Fibroblast of lung (primary cell): ENCODE measurements around the gene RGS5. TPM values are rescaled to one million over a fixed set of nuclear protein-coding genes. Genes with fewer than 3 reads are reported as not detected.

Source experiments
- DNase-seq, 2 donors: peaks; one replicate each; pipeline versions ENCODE4 v3.0.0 to v3.0.0-alpha.2; 2010; ENCODE audit warnings: low read depth in 2 of 2
- H2AFZ ChIP-seq: 2 replicates; pipeline ENCODE4 v1.5.1; 2012; ENCODE audit warnings: low read length, control low read depth, inconsistent platforms
- H3K27ac ChIP-seq: 2 replicates; pipeline ENCODE4 v1.5.1; 2011; ENCODE audit warnings: low read length, control low read depth; ENCODE audit not compliant: insufficient read depth
- H3K27me3 ChIP-seq: 2 replicates; pipeline ENCODE4 v1.5.1; 2011; ENCODE audit warnings: mild to moderate bottlenecking, low read length; ENCODE audit not compliant: control insufficient read depth, insufficient read depth
- H3K36me3 ChIP-seq: 2 replicates; pipeline ENCODE4 v1.5.1; 2011; ENCODE audit warnings: low read length; ENCODE audit not compliant: control insufficient read depth, insufficient read depth
- H3K4me1 ChIP-seq: 2 replicates; pipeline ENCODE4 v1.5.1; 2011; ENCODE audit warnings: low read length; ENCODE audit not compliant: control insufficient read depth, insufficient read depth; ENCODE audit errors: extremely low read depth
- H3K4me2 ChIP-seq: 2 replicates; pipeline ENCODE4 v1.5.1; 2011; ENCODE audit warnings: low read length, control low read depth; ENCODE audit not compliant: insufficient read depth; ENCODE audit errors: extremely low read depth
- H3K4me3 ChIP-seq, 4 experiments: fragments of 200-600 bp in 1 of 4; sonication (generic) in 1 of 4; replicated peaks in 1 of 4; 2 replicates each; pipeline ENCODE4 v1.5.1; 2011 to 2016; ENCODE audit warnings: low read length in 4 of 4, low read depth in 3 of 4, mild to moderate bottlenecking in 3 of 4, control low read depth in 2 of 4, inconsistent platforms in 1 of 4, mixed read lengths in 1 of 4; ENCODE audit not compliant: insufficient read depth in 1 of 4; ENCODE audit errors: control extremely low read depth in 1 of 4
- H3K79me2 ChIP-seq: 2 replicates; pipeline ENCODE4 v1.5.1; 2012; ENCODE audit warnings: mild to moderate bottlenecking, low read length, inconsistent platforms; ENCODE audit not compliant: control insufficient read depth, insufficient read depth
- H3K9ac ChIP-seq: 2 replicates; pipeline ENCODE4 v1.5.1; 2011; ENCODE audit warnings: mild to moderate bottlenecking, low read length, control low read depth; ENCODE audit not compliant: insufficient read depth
- H3K9me3 ChIP-seq: 2 replicates; pipeline ENCODE4 v1.5.1; 2012; ENCODE audit warnings: low read depth, low read length; ENCODE audit not compliant: control insufficient read depth, insufficient read depth
- H4K20me1 ChIP-seq: 2 replicates; pipeline ENCODE4 v1.5.1; 2011; ENCODE audit warnings: low read length; ENCODE audit not compliant: control insufficient read depth, insufficient read depth; ENCODE audit errors: extremely low read depth
- CTCF ChIP-seq, 2 donors: IDR thresholded peaks in 1 of 2; conservative IDR thresholded peaks in 1 of 2; 1 replicate in 1 of 2; 2 replicates in 1 of 2; pipeline ENCODE4 v1.5.1; 2011 to 2012; ENCODE audit warnings: low read length in 2 of 2, control low read depth in 1 of 2, inconsistent platforms in 1 of 2, low read depth in 1 of 2, mild to moderate bottlenecking in 1 of 2
- EZH2 ChIP-seq: IDR thresholded peaks from 2 replicates; pipeline ENCODE4 v1.5.1; 2012; ENCODE audit warnings: low read length, control low read depth, mild to moderate bottlenecking; ENCODE audit errors: missing control alignments
- polyA plus RNA-seq, 2 donors: library from polyadenylated mRNA; depleted of rRNA in 1 of 2; stranded (reverse) in 1 of 2; unstranded in 1 of 2; fragments of >200 nt; gene quantifications; 2 replicates each; pipeline ENCODE4 v1.2.1, GENCODE V29; 2011 to 2012; ENCODE audit warnings: missing spikeins in 1 of 2
- total RNA-seq: library from RNA; depleted of rRNA; stranded (reverse); fragments of >200 nt; gene quantifications from 2 replicates; pipeline ENCODE4 v1.2.1, GENCODE V29; 2014

RGS5 gene
- total and polyA plus RNA-seq, 2 donors (not counting 1 experiment from before 2014, with no cell fraction given): 6.6 to 12.3 TPM

DNA sequence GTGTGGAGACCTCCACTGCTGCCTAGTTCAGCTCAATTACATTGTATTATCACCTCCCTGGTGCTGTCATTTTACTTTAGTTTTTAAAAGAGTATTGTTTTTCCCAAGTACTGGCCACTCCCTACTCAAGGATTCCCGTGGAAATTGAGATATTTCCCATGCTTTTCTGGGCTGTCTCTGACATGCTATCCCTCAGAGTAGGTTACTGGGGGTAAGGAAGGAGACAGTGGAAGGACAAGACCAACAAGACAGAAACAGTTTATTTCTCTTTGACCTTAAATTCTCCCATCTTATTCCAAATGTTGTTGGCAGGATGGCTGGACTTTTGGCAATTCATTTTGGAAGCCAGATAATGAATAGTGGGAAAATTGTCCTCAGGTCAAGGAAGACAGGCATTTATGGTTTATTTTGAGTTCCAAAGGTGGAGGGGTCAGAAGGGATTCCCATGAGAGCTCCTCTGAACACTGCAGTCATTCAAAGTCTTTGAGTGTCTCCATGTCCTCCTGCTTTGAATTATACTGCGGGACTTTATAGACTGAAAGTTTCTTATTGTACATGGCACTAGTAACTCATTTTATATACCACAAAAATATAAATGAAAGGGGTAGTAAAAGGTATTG, 20.3 kb downstream of the RGS5 start:
- H3K9ac ChIP-seq: no peak overlapping the region
- TF ChIP-seq CTCF (conservative IDR thresholded peaks at IDR 0.05 in 1 of 2, IDR thresholded peaks at IDR 0.05 in 1 of 2; ENCODE audit: low read depth in 1 of 2, low read length in 2 of 2): no peak
- no peak for TF ChIP-seq EZH2
- no peak overlapping the region for H2AFZ ChIP-seq
- DNase-seq: no peak
- H4K20me1 ChIP-seq: no peaks in the 10 kb centered on the region
- no peaks in the 10 kb centered on the region for H3K9me3 ChIP-seq
- no peak overlapping the region for H3K4me3 ChIP-seq
- H3K4me1 ChIP-seq: no peaks in the 10 kb centered on the region
- H3K27ac ChIP-seq: no peak overlapping the region
- H3K79me2 ChIP-seq: no peaks in the 10 kb centered on the region
- H3K4me2 ChIP-seq: no peak overlapping the region
- H3K36me3 ChIP-seq: no peaks in the 10 kb centered on the region
- H3K27me3 ChIP-seq: no peaks in the 10 kb centered on the region

- no peak overlapping the region for H3K27ac ChIP-seq
- no peaks in the 10 kb centered on the region for H3K36me3 ChIP-seq
- H3K79me2 ChIP-seq: no peaks in the 10 kb centered on the region
- no peak for DNase-seq
- H3K4me3 ChIP-seq: no peak overlapping the region
- no peaks in the 10 kb centered on the region for H3K9me3 ChIP-seq
- TF ChIP-seq CTCF (conservative IDR thresholded peaks at IDR 0.05 in 1 of 2, IDR thresholded peaks at IDR 0.05 in 1 of 2; ENCODE audit: low read depth in 1 of 2, low read length in 2 of 2): no peak
- no peak for TF ChIP-seq EZH2
- no peak overlapping the region for H2AFZ ChIP-seq
- H4K20me1 ChIP-seq: no peaks in the 10 kb centered on the region
- H3K27me3 ChIP-seq: no peaks in the 10 kb centered on the region
- H3K4me1 ChIP-seq: peaks cover 2% of the 10 kb centered on the region
- no peak overlapping the region for H3K9ac ChIP-seq
- H3K4me2 ChIP-seq: no peak overlapping the region
These were observed 24.1 kb downstream of the RGS5 start for GRCh38 chr1:163178628-163179027.

DNA sequence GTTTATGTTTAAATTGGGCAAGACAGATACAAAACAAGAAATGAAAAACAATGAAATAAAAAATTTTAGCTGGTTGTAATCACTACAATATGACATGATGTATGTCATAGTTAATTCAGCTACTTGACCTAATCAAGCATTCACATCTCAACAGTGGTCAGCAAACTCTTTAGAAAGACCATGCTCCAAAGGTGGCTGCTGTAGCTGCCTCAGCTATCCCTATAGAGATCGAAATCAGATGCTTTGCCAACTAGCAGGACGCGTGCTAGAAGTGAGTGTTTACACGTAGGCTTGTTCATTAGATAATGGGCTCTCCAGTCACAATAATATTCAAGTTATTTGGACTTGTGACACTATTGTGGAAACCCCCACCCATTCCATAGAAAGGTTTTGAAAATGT, 25.9 kb downstream of the RGS5 start:
- no peak overlapping the region for H2AFZ ChIP-seq
- no peaks in the 10 kb centered on the region for H3K79me2 ChIP-seq
- H3K27me3 ChIP-seq: no peaks in the 10 kb centered on the region
- no peak overlapping the region for H3K9ac ChIP-seq
- no peaks in the 10 kb centered on the region for H4K20me1 ChIP-seq
- H3K4me1 ChIP-seq: peaks cover 8% of the 10 kb centered on the region
- TF ChIP-seq CTCF (conservative IDR thresholded peaks at IDR 0.05 in 1 of 2, IDR thresholded peaks at IDR 0.05 in 1 of 2; ENCODE audit: low read depth in 1 of 2, low read length in 2 of 2): no peak
- no peak for TF ChIP-seq EZH2
- no peak for DNase-seq
- no peak overlapping the region for H3K27ac ChIP-seq
- H3K36me3 ChIP-seq: no peaks in the 10 kb centered on the region
- H3K4me3 ChIP-seq: no peak overlapping the region
- H3K9me3 ChIP-seq: no peaks in the 10 kb centered on the region
- no peak overlapping the region for H3K4me2 ChIP-seq
